IMR-90 (cell line): Measurements from ENCODE around the gene ACTA2. TPM values are rescaled to one million over a fixed set of nuclear protein-coding genes. Genes with fewer than 3 reads are reported as not detected.

Source experiments
- ATAC-seq: fragments of 200-7000 bp; cut with Tn5 transposase; 2 replicates; pipeline ENCODE4 v1.9.1; 2020; ENCODE audit warnings: low read depth, mild to moderate bottlenecking, moderate library complexity
- BruUV-seq: library from RNA; stranded (reverse); fragments of 400-500 nt; replicated peaks from 2 replicates; lab custom pipeline; 2021; lab: Mats Ljungman, UMichigan
- CTCF ChIA-PET: fragments of 300-600 bp; formaldehyde crosslinking; extraction: SDS; loops from one replicate; lab custom pipeline; 2021; ENCODE audit warnings: antibody characterized with exemption; lab: Yijun Ruan, JAX
- POLR2A ChIA-PET: fragments of 300-600 bp; sonication (Branson Sonifier 250); formaldehyde crosslinking; loops from one replicate; lab custom pipeline; 2022; ENCODE audit warnings: antibody characterized with exemption; ENCODE audit not compliant: unreplicated experiment; lab: Charles Lee
- DNase-seq: peaks from one replicate; pipeline ENCODE4 v3.0.0; 2013
- H2AFZ ChIP-seq: replicated peaks from 2 replicates; pipeline ENCODE3; 2013; ENCODE audit warnings: low read length, mild to moderate bottlenecking; ENCODE audit not compliant: poor library complexity
- H2AK5ac ChIP-seq: 2 replicates; pipeline ENCODE4 v1.6.1; 2013; ENCODE audit warnings: low read depth, low read length, inconsistent platforms
- H2AK9ac ChIP-seq: replicated peaks from 2 replicates; pipeline ENCODE3; 2013; ENCODE audit warnings: mild to moderate bottlenecking, low read depth, low read length, moderate library complexity; ENCODE audit not compliant: poor library complexity
- H2BK120ac ChIP-seq: 2 replicates; pipeline ENCODE4 v1.6.1; 2013; ENCODE audit warnings: low read depth, low read length, inconsistent platforms
- H2BK15ac ChIP-seq: 3 replicates; pipeline ENCODE4 v1.6.1; 2013; ENCODE audit warnings: low read depth, low read length, inconsistent platforms
- H2BK20ac ChIP-seq: 2 replicates; pipeline ENCODE4 v1.6.1; 2013; ENCODE audit warnings: low read depth, mild to moderate bottlenecking, inconsistent platforms, low read length, moderate library complexity
- H2BK5ac ChIP-seq: 2 replicates; pipeline ENCODE4 v1.6.1; 2013; ENCODE audit warnings: mild to moderate bottlenecking, low read depth, low read length, inconsistent platforms; ENCODE audit not compliant: poor library complexity, severe bottlenecking
- H3K14ac ChIP-seq: replicated peaks from 2 replicates; pipeline ENCODE4 v1.6.1; 2013; ENCODE audit warnings: low read depth, low read length, inconsistent platforms
- H3K18ac ChIP-seq: 2 replicates; pipeline ENCODE4 v1.6.1; 2013; ENCODE audit warnings: low read depth, low read length, control low read depth
- H3K23ac ChIP-seq: 2 replicates; pipeline ENCODE4 v1.6.1; 2013; ENCODE audit warnings: low read depth, low read length, inconsistent platforms
- H3K27ac ChIP-seq: 2 replicates; pipeline ENCODE4 v1.5.1; 2013; ENCODE audit warnings: mild to moderate bottlenecking, control low read depth, low read length; ENCODE audit not compliant: insufficient read depth
- H3K27me3 ChIP-seq: 2 replicates; pipeline ENCODE4 v1.6.1; 2013; ENCODE audit warnings: low read length; ENCODE audit not compliant: control insufficient read depth, insufficient read depth
- H3K36me3 ChIP-seq: 2 replicates; pipeline ENCODE4 v1.6.1; 2013; ENCODE audit warnings: low read length, mixed read lengths; ENCODE audit not compliant: control insufficient read depth, insufficient read depth
- H3K4ac ChIP-seq: 2 replicates; pipeline ENCODE4 v1.6.1; 2013; ENCODE audit warnings: low read depth, low read length, inconsistent platforms
- H3K4me1 ChIP-seq: 2 replicates; pipeline ENCODE4 v1.6.1; 2013; ENCODE audit warnings: low read length, mixed read lengths; ENCODE audit not compliant: control insufficient read depth, insufficient read depth
- H3K4me2 ChIP-seq: 2 replicates; pipeline ENCODE4 v1.6.1; 2013; ENCODE audit warnings: low read depth, mild to moderate bottlenecking, control low read depth, low read length, moderate library complexity
- H3K4me3 ChIP-seq: 2 replicates; pipeline ENCODE4 v1.5.1; 2013; ENCODE audit warnings: low read depth, mild to moderate bottlenecking, control low read depth, low read length, moderate library complexity; ENCODE audit not compliant: insufficient read depth
- H3K56ac ChIP-seq: 2 replicates; pipeline ENCODE4 v1.6.1; 2013; ENCODE audit warnings: low read length, inconsistent platforms; ENCODE audit not compliant: insufficient read depth; ENCODE audit errors: extremely low read depth
- H3K79me1 ChIP-seq, 2 experiments: 2 replicates each; pipeline ENCODE4 v1.6.1; 2013; ENCODE audit warnings: low read length in 2 of 2, inconsistent platforms in 1 of 2, low read depth in 1 of 2
- H3K9ac ChIP-seq: 2 replicates; pipeline ENCODE4 v1.6.1; 2013; ENCODE audit warnings: low read depth, low read length, control low read depth
- H3K9me1 ChIP-seq: 2 replicates; pipeline ENCODE4 v1.6.1; 2013; ENCODE audit warnings: low read length, inconsistent platforms; ENCODE audit not compliant: insufficient read depth
- H3K9me3 ChIP-seq: 2 replicates; pipeline ENCODE4 v1.6.1; 2013; ENCODE audit warnings: low read length; ENCODE audit not compliant: control insufficient read depth, insufficient read depth
- H4K20me1 ChIP-seq: 2 replicates; pipeline ENCODE4 v1.6.1; 2013; ENCODE audit warnings: low read length, inconsistent platforms; ENCODE audit not compliant: insufficient read depth
- H4K5ac ChIP-seq: 2 replicates; pipeline ENCODE4 v1.6.1; 2013; ENCODE audit warnings: mild to moderate bottlenecking, low read depth, low read length, control low read depth
- H4K8ac ChIP-seq, 2 experiments: 2 replicates each; pipeline ENCODE4 v1.6.1; 2013; ENCODE audit warnings: low read depth in 2 of 2, low read length in 2 of 2, control low read depth in 1 of 2, inconsistent platforms in 1 of 2
- H4K91ac ChIP-seq: 2 replicates; pipeline ENCODE4 v1.6.1; 2013; ENCODE audit warnings: low read depth, low read length, inconsistent platforms; ENCODE audit not compliant: insufficient read depth
- BHLHE40 ChIP-seq: fragments of 150-350 bp; IDR thresholded peaks from 2 replicates; pipeline ENCODE4 v1.6.1; 2016; ENCODE audit warnings: mild to moderate bottlenecking, low read depth, low read length
- CHD1 ChIP-seq: IDR thresholded peaks from 2 replicates; pipeline ENCODE4 v1.6.1; 2012; ENCODE audit warnings: low read depth, low read length, improper control_type of control experiment
- CTCF ChIP-seq: conservative IDR thresholded peaks from 2 replicates; pipeline ENCODE4 v1.5.1; 2012; ENCODE audit warnings: mild to moderate bottlenecking, low read depth, low read length, improper control_type of control experiment
- ELK1 ChIP-seq: fragments of 150-350 bp; IDR thresholded peaks from 2 replicates; pipeline ENCODE4 v1.6.1; 2016; ENCODE audit warnings: low read depth, mild to moderate bottlenecking, low read length, moderate library complexity, borderline replicate concordance
- FOS ChIP-seq: fragments of 150-350 bp; IDR thresholded peaks from 2 replicates; pipeline ENCODE4 v1.6.1; 2016; ENCODE audit warnings: low read depth, low read length
- MAFK ChIP-seq: IDR thresholded peaks from 2 replicates; pipeline ENCODE4 v1.6.1; 2012; ENCODE audit warnings: low read depth, low read length, improper control_type of control experiment
- MAZ ChIP-seq: IDR thresholded peaks from 2 replicates; pipeline ENCODE4 v1.6.1; 2012; ENCODE audit warnings: low read depth, mild to moderate bottlenecking, low read length, improper control_type of control experiment, moderate library complexity, borderline replicate concordance
- MXI1 ChIP-seq: IDR thresholded peaks from 2 replicates; pipeline ENCODE4 v1.6.1; 2012; ENCODE audit warnings: low read depth, mild to moderate bottlenecking, low read length, moderate library complexity, borderline replicate concordance
- NFE2L2 ChIP-seq: fragments of 150-350 bp; IDR thresholded peaks from 2 replicates; pipeline ENCODE4 v1.6.1; 2016; ENCODE audit warnings: low read depth, mild to moderate bottlenecking, low read length
- RAD21 ChIP-seq: IDR thresholded peaks from 2 replicates; pipeline ENCODE4 v1.6.1; 2012; ENCODE audit warnings: low read length, improper control_type of control experiment
- RFX5 ChIP-seq: IDR thresholded peaks from 2 replicates; pipeline ENCODE4 v1.8.0; 2012; ENCODE audit warnings: low read depth, mild to moderate bottlenecking, low read length, moderate library complexity
- SMC3 ChIP-seq: fragments of 150-350 bp; IDR thresholded peaks from 2 replicates; pipeline ENCODE4 v1.6.1; 2016; ENCODE audit warnings: low read depth, mild to moderate bottlenecking, antibody characterized with exemption, low read length, moderate library complexity
- USF2 ChIP-seq: fragments of 150-350 bp; IDR thresholded peaks from 2 replicates; pipeline ENCODE4 v1.6.1; 2017; ENCODE audit warnings: mild to moderate bottlenecking, antibody characterized with exemption, low read length, low read depth
- WGBS, 2 experiments: methylation state at CpG; one replicate each; pipeline versions ENCODE4 v1.1.5 to v1.1.7; 2013; ENCODE audit warnings: missing lambda C conversion rate in 2 of 2; ENCODE audit not compliant: insufficient read length in 1 of 2; ENCODE audit errors: extremely low coverage in 2 of 2; 5-methylcytosine and 5-hydroxymethylcytosine counted together
- dilution Hi-C: fragments of 300-500 bp; cut with HindIII; formaldehyde crosslinking; loops from one replicate; pipeline ENCODE4 v1.14.3; 2018; ENCODE audit warnings: low sequenced_read_pairs; ENCODE audit not compliant: unreplicated experiment
- in situ Hi-C: fragments of 300-500 bp; cut with MboI; formaldehyde crosslinking; loops from 3 replicates; pipeline ENCODE4 v1.14.3; 2019; ENCODE audit warnings: low sequenced_read_pairs, inconsistent platforms, mixed read lengths
- intact Hi-C: fragments of 100-400 bp; cut with micrococcal nuclease; formaldehyde crosslinking; loops from 2 replicates; pipeline ENCODE4 v1.10.0; 2022
- polyA plus RNA-seq, 3 experiments: library from polyadenylated mRNA; depleted of rRNA; stranded (reverse); fragments of >200 nt; gene quantifications; 2 replicates each; pipeline ENCODE4 v1.2.3, GENCODE V29; 2012; ENCODE audit warnings: low replicate concordance in 1 of 3
- total RNA-seq: library from RNA; depleted of rRNA; stranded (reverse); fragments of >200 nt; gene quantifications from 2 replicates; pipeline ENCODE4 v1.2.3, GENCODE V29; 2012

Gene ACTA2
- total and polyA plus RNA-seq, 2 of the 4 experiments (the other 2 are of a cell fraction): 978 to 1,235 TPM

GRCh38 chr10:88990384-88991160 is 38.0 kb upstream of the ACTA2 start, which contains the start of gene FAS:
TSS of gene FAS (plus strand) at chr10:88990798. CDS start at chr10:88990877, 79 bp downstream.
- Histone ChIP-seq H3K9ac (peak within 1 kb of the TSS; percentile 91), H3K23ac (peak within 1 kb of the TSS; percentile 98), H2BK15ac (peak within 1 kb of the TSS; percentile 46; the same call in 2 of the 3 replicates), H3K4ac (peak within 1 kb of the TSS; percentile 95), H2AFZ (peak within 1 kb of the TSS; percentile 92), H3K9me3 (no peaks in the 10 kb centered on the region), H2BK20ac (peak within 1 kb of the TSS; percentile 75), H2AK5ac (peak within 1 kb of the TSS; percentile 47), H2BK120ac (peak within 1 kb of the TSS; percentile 81), H3K56ac (peak within 1 kb of the TSS; percentile 94), H3K18ac (peak within 1 kb of the TSS; percentile 86), H3K79me1 (peaks cover 40 to 72% of the 10 kb centered on the region in 2 experiments), H4K5ac (peak within 1 kb of the TSS; percentile 91), H4K20me1 (peaks cover 7% of the 10 kb centered on the region; the same call in 1 of the 2 replicates), H3K4me3 (peak within 1 kb of the TSS; percentile 83), H4K8ac (peak within 1 kb of the TSS; percentile 81 to 86; a peak in 3 of 4 replicates), H2AK9ac (peak within 1 kb of the TSS; percentile 99), H3K36me3 (no peaks in the 10 kb centered on the region), H3K4me2 (peak within 1 kb of the TSS; percentile 97), H4K91ac (peak within 1 kb of the TSS; percentile 91), H3K9me1 (no peaks in the 10 kb centered on the region), H3K27me3 (no peaks in the 10 kb centered on the region), H3K4me1 (peaks cover 6% of the 10 kb centered on the region), H3K27ac (peak within 1 kb of the TSS; percentile 94), H3K14ac (peak within 1 kb of the TSS; percentile 94), H2BK5ac (peak within 1 kb of the TSS; percentile 93)
- ChIA-PET POLR2A (interaction anchor here (0.6 to 1.6 kb wide), 3 partner anchors 45 to 221 kb away, joined by 3 to 7 read pairs (median 5); partner anchors contain the start of gene STAMBPL1), CTCF (interaction anchor here (0.6 to 1.6 kb wide), 6 partner anchors 9 to 227 kb away, joined by 3 to 5 read pairs (median 3); no protein-coding TSS in a partner anchor)
- intact Hi-C loops (no loop called here), in situ Hi-C loops (no loop called here), dilution Hi-C loops (no loop called here)
- WGBS, 2 experiments: 1% methylated on average over 22 of the region's 51 CpGs; no CpG with 5 or more reads in 1 of the 2 experiments
- DNase-seq (peak; percentile 57), ATAC-seq (peak; percentile 72)
- no TSS peak for BruUV-seq
- TF ChIP-seq USF2 (no peak), RAD21 (no peak), MXI1 (peak; percentile 28; the same call in 1 of the 2 replicates), MAFK (no peak), CHD1 (no peak), ELK1 (no peak), FOS (no peak), MAZ (0 out of 2 replicates have a peak, but pooled peaks have one; percentile 3), NFE2L2 (no peak), CTCF (no peak), RFX5 (no peak), SMC3 (no peak), BHLHE40 (no peak)
